Vagina (tissue), 2 donors: ENCODE data around the gene KCNN4. TPM values are rescaled to one million over a fixed set of nuclear protein-coding genes. Genes with fewer than 3 reads are reported as not detected.
A peak's percentile ranks its signal among the peaks of the same experiment; 100 is the strongest.

Experiments
- DNase-seq, 2 donors: peaks; one replicate each; pipeline ENCODE4 v3.0.0-alpha.2; 2017; ENCODE audit errors: extremely low spot score in 2 of 2
- H3K27ac ChIP-seq: fragments of 200-600 bp; sonication (generic); one replicate; pipeline ENCODE4 v1.5.1; 2019
- H3K27me3 ChIP-seq: fragments of 200-600 bp; sonication (generic); one replicate; pipeline ENCODE4 v1.5.1; 2019
- H3K36me3 ChIP-seq, 2 donors: fragments of 200-600 bp; sonication (generic); one replicate each; pipeline ENCODE4 v1.5.1; 2017 to 2019
- H3K4me1 ChIP-seq: fragments of 200-600 bp; sonication (generic); one replicate; pipeline ENCODE4 v1.5.1; 2019
- H3K4me3 ChIP-seq, 2 donors: fragments of 200-600 bp; sonication (generic); 1 replicate in 1 of 2; 2 replicates in 1 of 2; pipeline ENCODE4 v1.5.1; 2016 to 2019
- H3K9me3 ChIP-seq: fragments of 200-600 bp; sonication (generic); one replicate; pipeline ENCODE4 v1.5.1; 2019
- POLR2A ChIP-seq, 2 donors: fragments of 450-650 bp; IDR thresholded peaks; one replicate each; pipeline ENCODE4 v1.6.1; 2017; ENCODE audit warnings: antibody characterized with exemption in 2 of 2, mild to moderate bottlenecking in 2 of 2, moderate library complexity in 2 of 2
- POLR2AphosphoS5 ChIP-seq, 2 donors: sonication (generic); formaldehyde crosslinking; IDR thresholded peaks; one replicate each; pipeline ENCODE4 v1.9.0; 2017; ENCODE audit warnings: antibody characterized with exemption in 2 of 2, mild to moderate bottlenecking in 2 of 2, low read depth in 1 of 2; ENCODE audit not compliant: insufficient read depth in 1 of 2
- intact Hi-C: fragments of 100-400 bp; cut with DNase I; formaldehyde crosslinking; loops from one replicate; pipeline ENCODE4 v1.15.1; 2023
- total RNA-seq: library from RNA; depleted of rRNA; stranded (reverse); fragments of >200 nt; gene quantifications from one replicate; pipeline ENCODE4 v1.2.3, GENCODE V29; 2016
- TF ChIP-seq, protein P1 (sequence below), 3 experiments: fragments of 450-650 bp in 2 of 3; fragments of 200-600 bp in 1 of 3; sonication (generic) in 1 of 3; IDR thresholded peaks; one replicate each; pipeline ENCODE4 v1.5.1; 2017 to 2019; ENCODE audit warnings: antibody characterized with exemption in 3 of 3, mild to moderate bottlenecking in 2 of 3, moderate library complexity in 2 of 3

The KCNN4 gene
- total RNA-seq, 1 donor from 2014 or later: 16.2 TPM

DNA sequence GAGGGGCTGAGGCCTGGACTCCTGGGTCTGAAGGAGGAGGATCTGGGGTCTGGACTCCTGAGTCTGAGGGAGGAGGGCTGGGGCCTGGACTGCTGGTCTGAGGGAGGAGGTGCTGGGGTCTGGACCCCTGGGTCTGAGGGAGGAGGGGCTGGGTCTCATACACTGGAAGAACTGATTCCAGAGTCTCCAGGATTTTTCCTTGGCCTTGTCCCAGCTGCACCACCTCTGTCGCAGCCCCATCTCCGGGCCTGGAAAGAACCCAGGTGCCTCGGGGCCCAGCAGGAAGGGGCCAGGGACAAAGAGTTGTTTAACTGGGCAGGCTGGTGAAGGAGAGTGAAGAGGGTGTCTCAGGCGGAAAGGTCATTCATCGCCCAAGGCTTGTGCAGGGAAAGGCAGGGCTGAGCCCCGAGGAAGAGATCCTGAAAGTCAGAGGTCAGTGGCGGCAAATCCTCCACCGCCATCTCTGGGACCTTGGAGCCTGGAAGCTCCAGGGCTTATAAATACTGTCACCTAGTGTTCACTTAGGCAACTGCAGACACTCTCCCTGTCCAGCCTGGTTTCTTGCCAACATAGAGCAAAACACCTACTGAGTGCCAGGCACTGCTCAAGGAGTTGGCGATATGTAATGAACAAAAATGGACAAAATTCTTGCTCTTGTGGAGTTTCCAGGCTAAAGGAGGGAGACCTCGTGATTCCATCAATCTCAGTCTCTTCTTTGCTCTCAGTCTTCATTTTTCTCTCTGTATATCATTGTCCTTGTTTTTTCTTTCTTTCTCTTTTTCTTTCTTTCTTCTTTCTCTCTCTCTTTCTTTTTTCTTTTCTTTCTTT, 4.4 kb upstream of the KCNN4 start:
- peak; percentile 17 to 62 for TF ChIP-seq POLR2AphosphoS5 (IDR thresholded peaks at IDR 0.05; ENCODE audit: insufficient read depth in 1 of 2, low read depth in 1 of 2)
- TF ChIP-seq, protein P1, sequence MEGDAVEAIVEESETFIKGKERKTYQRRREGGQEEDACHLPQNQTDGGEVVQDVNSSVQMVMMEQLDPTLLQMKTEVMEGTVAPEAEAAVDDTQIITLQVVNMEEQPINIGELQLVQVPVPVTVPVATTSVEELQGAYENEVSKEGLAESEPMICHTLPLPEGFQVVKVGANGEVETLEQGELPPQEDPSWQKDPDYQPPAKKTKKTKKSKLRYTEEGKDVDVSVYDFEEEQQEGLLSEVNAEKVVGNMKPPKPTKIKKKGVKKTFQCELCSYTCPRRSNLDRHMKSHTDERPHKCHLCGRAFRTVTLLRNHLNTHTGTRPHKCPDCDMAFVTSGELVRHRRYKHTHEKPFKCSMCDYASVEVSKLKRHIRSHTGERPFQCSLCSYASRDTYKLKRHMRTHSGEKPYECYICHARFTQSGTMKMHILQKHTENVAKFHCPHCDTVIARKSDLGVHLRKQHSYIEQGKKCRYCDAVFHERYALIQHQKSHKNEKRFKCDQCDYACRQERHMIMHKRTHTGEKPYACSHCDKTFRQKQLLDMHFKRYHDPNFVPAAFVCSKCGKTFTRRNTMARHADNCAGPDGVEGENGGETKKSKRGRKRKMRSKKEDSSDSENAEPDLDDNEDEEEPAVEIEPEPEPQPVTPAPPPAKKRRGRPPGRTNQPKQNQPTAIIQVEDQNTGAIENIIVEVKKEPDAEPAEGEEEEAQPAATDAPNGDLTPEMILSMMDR (IDR thresholded peaks at IDR 0.05): peak; percentile 86 to 90 (median 87)
- TF ChIP-seq POLR2A (IDR thresholded peaks at IDR 0.05): no peak
- no peaks in the 10 kb centered on the region for H3K27me3 ChIP-seq
- intact Hi-C loops: loop anchor here (5.0 kb wide), 1 partner anchor 38 kb away; no protein-coding TSS in a partner anchor
- H3K27ac ChIP-seq: peak overlapping the region; percentile 73
- no peak for DNase-seq
- H3K4me1 ChIP-seq: peaks cover 32% of the 10 kb centered on the region
- H3K9me3 ChIP-seq: no peaks in the 10 kb centered on the region
- H3K36me3 ChIP-seq: no peaks in the 10 kb centered on the region
- H3K4me3 ChIP-seq: no peak overlapping the region

DNA sequence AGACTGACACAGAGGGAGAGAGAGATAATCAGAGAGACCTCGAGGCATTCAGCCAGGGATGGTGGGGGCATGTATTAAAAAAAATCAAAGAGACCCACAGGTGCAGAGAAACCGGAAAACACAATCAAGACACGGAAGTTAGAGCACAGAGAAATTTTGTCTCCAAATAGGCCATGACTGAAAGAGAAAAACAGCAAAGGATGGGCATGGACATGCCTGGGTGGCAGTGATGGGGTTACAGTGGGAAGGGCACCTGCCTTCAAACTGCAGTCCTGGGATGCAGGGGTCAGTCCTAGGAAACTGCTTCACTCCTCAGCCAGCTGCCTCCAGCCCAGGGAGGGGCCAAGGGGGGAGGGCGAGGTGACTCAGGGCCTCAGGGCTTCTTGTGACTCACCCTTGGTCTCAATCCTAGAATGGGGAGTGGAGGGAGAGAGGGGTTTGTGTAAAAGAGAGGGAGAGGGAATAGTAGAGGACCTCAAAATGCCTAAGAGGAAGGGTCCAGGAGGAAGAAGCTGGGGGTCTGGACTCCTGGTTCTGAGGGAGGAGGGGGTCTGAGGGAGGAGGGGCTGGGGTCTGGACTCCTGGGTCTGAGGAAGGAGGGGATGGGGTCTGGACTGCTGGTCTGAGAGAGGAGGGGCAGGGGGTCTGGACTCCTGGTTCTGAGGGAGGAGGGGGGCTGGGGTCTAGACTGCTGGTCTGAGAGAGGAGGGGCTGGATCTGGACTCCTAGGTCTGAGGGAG, 3.6 kb upstream of the KCNN4 start:
- Histone ChIP-seq H3K27ac (peak overlapping the region; percentile 73), H3K4me1 (peaks cover 40% of the 10 kb centered on the region), H3K9me3 (no peaks in the 10 kb centered on the region), H3K36me3 (no peaks in the 10 kb centered on the region), H3K4me3 (no peak overlapping the region), H3K27me3 (no peaks in the 10 kb centered on the region)
- DNase-seq: no peak
- TF ChIP-seq, protein P1 (IDR thresholded peaks at IDR 0.05): no peak
- TF ChIP-seq POLR2AphosphoS5 (IDR thresholded peaks at IDR 0.05; ENCODE audit: insufficient read depth in 1 of 2, low read depth in 1 of 2): no peak
- TF ChIP-seq POLR2A (IDR thresholded peaks at IDR 0.05): no peak
- intact Hi-C loops: loop anchor here (5.0 kb wide), 1 partner anchor 37 kb away; no protein-coding TSS in a partner anchor

DNA sequence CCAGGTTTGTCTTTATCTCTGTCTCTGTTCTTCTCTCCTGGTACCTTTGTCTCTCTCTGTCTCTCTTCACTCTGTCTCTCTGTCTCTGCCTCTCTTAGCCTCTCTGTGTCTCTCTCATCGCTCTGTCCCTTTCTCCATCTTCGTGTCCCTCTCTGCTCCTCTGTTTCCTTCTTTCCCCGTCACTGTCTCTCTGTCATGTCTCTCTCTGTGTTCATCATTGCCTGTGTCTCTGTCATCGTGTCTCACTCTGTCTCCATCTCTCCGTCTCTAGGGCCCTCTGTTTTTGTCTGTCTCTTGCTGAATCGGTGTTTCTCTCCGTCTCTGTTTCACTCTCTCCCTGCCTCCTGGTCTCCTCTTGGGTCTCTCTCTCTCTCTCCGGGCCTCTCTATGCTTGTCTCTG, 2.9 kb upstream of the KCNN4 start:
- Histone ChIP-seq H3K4me1 (peaks cover 48% of the 10 kb centered on the region), H3K4me3 (no peak overlapping the region), H3K27ac (peak overlapping the region; percentile 33), H3K36me3 (no peaks in the 10 kb centered on the region), H3K9me3 (no peaks in the 10 kb centered on the region), H3K27me3 (no peaks in the 10 kb centered on the region)
- TF ChIP-seq POLR2A (IDR thresholded peaks at IDR 0.05) (no peak), POLR2AphosphoS5 (IDR thresholded peaks at IDR 0.05; ENCODE audit: insufficient read depth in 1 of 2, low read depth in 1 of 2) (no peak)
- TF ChIP-seq, protein P1 (IDR thresholded peaks at IDR 0.05): no peak
- intact Hi-C loops: loop anchor here (5.0 kb wide), 1 partner anchor 36 kb away; no protein-coding TSS in a partner anchor
- DNase-seq: no peak

DNA sequence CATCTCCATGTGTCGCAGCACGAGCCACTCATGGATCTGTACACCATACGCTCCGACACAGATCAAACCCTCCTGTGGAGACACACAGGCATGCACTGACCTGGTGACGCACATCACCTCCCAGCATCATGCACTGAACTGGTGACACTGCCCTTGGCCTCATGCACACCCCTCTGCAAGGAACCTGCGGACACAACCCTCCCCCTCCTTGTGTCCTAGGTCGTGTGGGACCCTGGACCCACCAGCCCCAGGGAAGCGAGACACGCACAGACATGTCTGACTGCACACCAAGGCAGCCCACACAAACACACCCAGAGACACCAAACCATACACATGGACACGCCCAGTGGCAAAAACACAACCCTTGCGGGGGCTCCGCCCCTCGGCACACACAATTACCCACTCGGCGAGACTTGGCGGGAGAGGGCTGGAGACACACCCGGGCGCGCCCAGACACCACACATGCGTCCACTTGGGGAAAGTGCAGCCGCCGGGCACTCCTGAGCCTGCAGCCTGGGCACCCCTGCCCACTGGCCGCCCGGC, 2.0 kb upstream of the KCNN4 start:
- DNase-seq: no peak
- Histone ChIP-seq H3K36me3 (no peaks in the 10 kb centered on the region), H3K4me1 (peaks cover 57% of the 10 kb centered on the region), H3K9me3 (no peaks in the 10 kb centered on the region), H3K4me3 (no peak overlapping the region), H3K27ac (no peak overlapping the region), H3K27me3 (no peaks in the 10 kb centered on the region)
- TF ChIP-seq, protein P1 (IDR thresholded peaks at IDR 0.05): no peak
- intact Hi-C loops: loop anchor here (5.0 kb wide), 1 partner anchor 35 kb away; no protein-coding TSS in a partner anchor
